Measurements from ENCODE around the gene ATOSA. TPM values are rescaled to one million over a fixed set of nuclear protein-coding genes. Genes with fewer than 3 reads are reported as not detected.

Gene ATOSA
- polyA plus RNA-seq, 1 experiment, result 23.9 TPM

GRCh38 chr15:52680761-52681160 lies 1.6 kb upstream of the ATOSA start:
- DNase-seq (ENCODE audit: low read depth, low spot score), result no peak
- ChIA-PET CTCF (interaction anchor here (1.0 to 1.3 kb wide), 2 partner anchors 424 kb away, joined by 3 to 6 read pairs; no protein-coding TSS in a partner anchor), POLR2A (no interaction called here)
- TF ChIP-seq, protein P1, sequence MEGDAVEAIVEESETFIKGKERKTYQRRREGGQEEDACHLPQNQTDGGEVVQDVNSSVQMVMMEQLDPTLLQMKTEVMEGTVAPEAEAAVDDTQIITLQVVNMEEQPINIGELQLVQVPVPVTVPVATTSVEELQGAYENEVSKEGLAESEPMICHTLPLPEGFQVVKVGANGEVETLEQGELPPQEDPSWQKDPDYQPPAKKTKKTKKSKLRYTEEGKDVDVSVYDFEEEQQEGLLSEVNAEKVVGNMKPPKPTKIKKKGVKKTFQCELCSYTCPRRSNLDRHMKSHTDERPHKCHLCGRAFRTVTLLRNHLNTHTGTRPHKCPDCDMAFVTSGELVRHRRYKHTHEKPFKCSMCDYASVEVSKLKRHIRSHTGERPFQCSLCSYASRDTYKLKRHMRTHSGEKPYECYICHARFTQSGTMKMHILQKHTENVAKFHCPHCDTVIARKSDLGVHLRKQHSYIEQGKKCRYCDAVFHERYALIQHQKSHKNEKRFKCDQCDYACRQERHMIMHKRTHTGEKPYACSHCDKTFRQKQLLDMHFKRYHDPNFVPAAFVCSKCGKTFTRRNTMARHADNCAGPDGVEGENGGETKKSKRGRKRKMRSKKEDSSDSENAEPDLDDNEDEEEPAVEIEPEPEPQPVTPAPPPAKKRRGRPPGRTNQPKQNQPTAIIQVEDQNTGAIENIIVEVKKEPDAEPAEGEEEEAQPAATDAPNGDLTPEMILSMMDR (IDR thresholded peaks at IDR 0.05; ENCODE audit: low read depth, low read length), result no peak
- Histone ChIP-seq H3K27ac (ENCODE audit: low read depth, low read length) (no peak overlapping the region), H3K4me3 (ENCODE audit: low read depth, low read length) (no peak overlapping the region), H3K9me3 (ENCODE audit: control insufficient read depth, insufficient read depth, low read length) (no peaks in the 10 kb centered on the region; the same call in 1 of the 2 replicates), H3K27me3 (ENCODE audit: control insufficient read depth, insufficient read depth, low read length) (no peaks in the 10 kb centered on the region)

DNA sequence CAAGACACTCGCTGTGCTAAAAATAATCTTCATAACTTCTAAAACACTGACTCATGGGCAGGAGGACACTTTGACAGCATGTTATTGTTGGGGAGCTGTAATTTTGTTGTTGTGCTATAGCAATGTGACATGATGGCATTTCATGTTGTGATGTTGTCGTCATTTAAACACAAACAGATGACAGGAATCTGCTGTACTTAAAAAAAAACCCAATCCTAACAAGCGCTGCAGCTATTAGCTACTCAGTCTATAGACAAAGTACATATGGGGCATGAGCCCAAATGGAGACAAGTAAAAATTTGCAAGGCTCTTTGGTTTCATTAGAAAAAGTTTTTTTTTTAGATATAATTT lies 828 bp upstream of the ATOSA start:
- DNase-seq (ENCODE audit: low read depth, low spot score), result no peak
- Histone ChIP-seq H3K27ac (ENCODE audit: low read depth, low read length) (no peak overlapping the region), H3K4me3 (ENCODE audit: low read depth, low read length) (peak overlapping the region; percentile 89), H3K9me3 (ENCODE audit: control insufficient read depth, insufficient read depth, low read length) (no peaks in the 10 kb centered on the region; the same call in 1 of the 2 replicates), H3K27me3 (ENCODE audit: control insufficient read depth, insufficient read depth, low read length) (no peaks in the 10 kb centered on the region)
- TF ChIP-seq, protein P1 (IDR thresholded peaks at IDR 0.05; ENCODE audit: low read depth, low read length), result no peak
- ChIA-PET POLR2A (interaction anchor here (0.7 to 1.6 kb wide), 2 partner anchors 28 to 43 kb away, joined by 5 to 10 read pairs; no protein-coding TSS in a partner anchor), CTCF (interaction anchor here (0.6 to 1.3 kb wide), 3 partner anchors 20 to 423 kb away, joined by 5 to 6 read pairs (median 6); no protein-coding TSS in a partner anchor)

GRCh38 chr15:52678468-52679231 lies 538 bp downstream of the ATOSA start:
- POLR2A ChIA-PET, result interaction anchor here (0.8 to 1.6 kb wide), 2 partner anchors 27 to 113 kb away, joined by 5 read pairs; no protein-coding TSS in a partner anchor
- Histone ChIP-seq H3K9me3 (ENCODE audit: control insufficient read depth, insufficient read depth, low read length) (no peaks in the 10 kb centered on the region; the same call in 1 of the 2 replicates), H3K4me3 (ENCODE audit: low read depth, low read length) (peak overlapping the region; percentile 89), H3K27ac (ENCODE audit: low read depth, low read length) (peak overlapping the region; percentile 85), H3K27me3 (ENCODE audit: control insufficient read depth, insufficient read depth, low read length) (no peaks in the 10 kb centered on the region)
- peak; percentile 33 for DNase-seq (ENCODE audit: low read depth, low spot score)
- CTCF ChIA-PET, result interaction anchor here (0.6 kb wide), 2 partner anchors 331 to 789 kb away, joined by 3 to 5 read pairs; no protein-coding TSS in a partner anchor
- TF ChIP-seq, protein P1 (IDR thresholded peaks at IDR 0.05; ENCODE audit: low read depth, low read length), result no peak

- no peaks in the 10 kb centered on the region; the same call in 1 of the 2 replicates for H3K9me3 ChIP-seq (ENCODE audit: control insufficient read depth, insufficient read depth, low read length)
- no peak for DNase-seq (ENCODE audit: low read depth, low spot score)
- H3K27me3 ChIP-seq (ENCODE audit: control insufficient read depth, insufficient read depth, low read length), result no peaks in the 10 kb centered on the region
- H3K27ac ChIP-seq (ENCODE audit: low read depth, low read length), result peak overlapping the region; percentile 85
- peak overlapping the region; percentile 89 for H3K4me3 ChIP-seq (ENCODE audit: low read depth, low read length)
- TF ChIP-seq, protein P1 (IDR thresholded peaks at IDR 0.05; ENCODE audit: low read depth, low read length), result no peak
- ChIA-PET CTCF (interaction anchor here (0.6 to 1.1 kb wide), 4 partner anchors 42 to 347 kb away, joined by 3 to 5 read pairs (median 3); no protein-coding TSS in a partner anchor), POLR2A (interaction anchor here (0.6 kb wide), 1 partner anchor 16 kb away, joined by 4 read pairs; no protein-coding TSS in a partner anchor)
Observed at GRCh38 chr15:52677593-52678467, 1.4 kb downstream of the ATOSA start.
